K562 (cell line): ENCODE measurements around the gene AHCY. TPM values are rescaled to one million over a fixed set of nuclear protein-coding genes. Genes with fewer than 3 reads are reported as not detected.
A peak's percentile ranks its signal among the peaks of the same experiment; 100 is the strongest.

Experiments used
- ATAC-seq: fragments of 200-7000 bp; cut with Tn5 transposase; 3 replicates; pipeline ENCODE4 v1.9.1; 2020; ENCODE audit warnings: moderate library complexity
- BruUV-seq: library from RNA; stranded (reverse); fragments of 400-500 nt; replicated peaks from 2 replicates; lab custom pipeline; 2021; lab: Mats Ljungman, UMichigan
- CTCF ChIA-PET: fragments of 300-600 bp; formaldehyde crosslinking; extraction: SDS; loops from one replicate; lab custom pipeline; 2021; ENCODE audit warnings: low intra/inter-chr PET ratio; lab: Yijun Ruan, JAX
- POLR2A ChIA-PET: fragments of 300-600, 350-650 bp; sonication (Branson Sonifier 250); formaldehyde crosslinking; extraction: SDS; loops from one replicate; lab custom pipeline; 2021; ENCODE audit warnings: antibody characterized with exemption, inconsistent platforms; lab: Yijun Ruan, JAX
- DNase-seq, 4 experiments: peaks; one replicate each; pipeline versions ENCODE4 v3.0.0 to v3.0.0-alpha.2; 2011 to 2018; ENCODE audit warnings: low spot score in 3 of 4, mixed read lengths in 3 of 4; ENCODE audit errors: extremely low read depth in 1 of 4
- FAIRE-seq: peaks from 2 replicates; lab custom pipeline; 2011; peaks lifted over from hg19 to GRCh38; lab: Jason Lieb, UNC
- H2AFZ ChIP-seq: 2 replicates; pipeline ENCODE4 v1.6.0; 2011; ENCODE audit warnings: low read depth, low read length, control low read depth, inconsistent platforms
- H3K27ac ChIP-seq: fragments of 200-600 bp; 3 replicates; pipeline ENCODE4 v1.8.0; 2011; ENCODE audit warnings: low read depth, mild to moderate bottlenecking, control low read depth, inconsistent platforms, low read length, moderate library complexity, mixed read lengths; ENCODE audit errors: extremely low read depth
- H3K27me3 ChIP-seq, 2 experiments: fragments of 300-600 bp in 1 of 2; 2 replicates in 1 of 2; 3 replicates in 1 of 2; pipeline versions ENCODE4 v1.6.0 to v1.8.0; 2011; ENCODE audit warnings: inconsistent platforms in 2 of 2, low read length in 2 of 2, mild to moderate bottlenecking in 1 of 2, mixed read lengths in 1 of 2, moderate library complexity in 1 of 2; ENCODE audit not compliant: control insufficient read depth in 2 of 2, insufficient read depth in 2 of 2
- H3K36me3 ChIP-seq: fragments of 300-600 bp; 3 replicates; pipeline ENCODE4 v1.8.0; 2011; ENCODE audit warnings: mild to moderate bottlenecking, low read length, inconsistent platforms; ENCODE audit not compliant: control insufficient read depth, insufficient read depth
- H3K4me1 ChIP-seq, 2 experiments: fragments of 200-600 bp in 1 of 2; replicated peaks in 1 of 2; 2 replicates in 1 of 2; 3 replicates in 1 of 2; pipeline versions ENCODE4 v1.5.1 to v1.8.0; 2011; ENCODE audit warnings: inconsistent platforms in 2 of 2, low read length in 2 of 2, mild to moderate bottlenecking in 1 of 2, mixed read lengths in 1 of 2, moderate library complexity in 1 of 2; ENCODE audit not compliant: control insufficient read depth in 2 of 2, insufficient read depth in 2 of 2
- H3K4me2 ChIP-seq: 2 replicates; pipeline ENCODE4 v1.6.1; 2011; ENCODE audit warnings: low read length, control low read depth, inconsistent platforms, mixed read lengths; ENCODE audit not compliant: insufficient read depth
- H3K4me3 ChIP-seq: fragments of 200-600 bp; sonication (generic), shearing (Covaris generic); 2 replicates; pipeline ENCODE4 v1.5.1; 2016; ENCODE audit warnings: control low read depth, inconsistent platforms
- H3K79me2 ChIP-seq: fragments of 200-600 bp; 3 replicates; pipeline ENCODE4 v1.8.0; 2011; ENCODE audit warnings: low read length, inconsistent platforms; ENCODE audit not compliant: control insufficient read depth, insufficient read depth
- H3K9ac ChIP-seq, 2 experiments: 2 replicates each; pipeline versions ENCODE4 v1.6.0 to v1.6.1; 2011; ENCODE audit warnings: low read depth in 2 of 2, low read length in 2 of 2, control low read depth in 1 of 2, inconsistent platforms in 1 of 2, mild to moderate bottlenecking in 1 of 2, mixed read lengths in 1 of 2; ENCODE audit not compliant: insufficient read depth in 1 of 2
- H3K9me1 ChIP-seq: one replicate; pipeline ENCODE4 v1.6.0; 2011; ENCODE audit warnings: inconsistent platforms, mild to moderate bottlenecking, low read length, moderate library complexity; ENCODE audit not compliant: control insufficient read depth, insufficient read depth
- H3K9me3 ChIP-seq: replicated peaks from 2 replicates; pipeline ENCODE4 v1.5.1; 2011; ENCODE audit warnings: low read depth, low read length, inconsistent platforms; ENCODE audit not compliant: control insufficient read depth, insufficient read depth
- H4K20me1 ChIP-seq: replicated peaks from 2 replicates; pipeline ENCODE4 v1.6.1; 2011; ENCODE audit warnings: low read length, inconsistent platforms, mixed read lengths; ENCODE audit not compliant: control insufficient read depth, insufficient read depth
- CBX1 ChIP-seq: sonication (generic); IDR thresholded peaks from 2 replicates; pipeline ENCODE4 v1.6.1; 2016; ENCODE audit warnings: antibody characterized with exemption, low read depth, mild to moderate bottlenecking
- FOXJ2 ChIP-seq: fragments of 200-800 bp; sonication (Bioruptor generic); IDR thresholded peaks from 2 replicates; pipeline ENCODE4 v1.6.1; 2016; ENCODE audit warnings: missing genetic modification characterization, missing compliant biosample characterization
- MTA1 ChIP-seq: fragments of 450-650 bp; IDR thresholded peaks from 2 replicates; pipeline ENCODE4 v1.6.1; 2017; ENCODE audit warnings: borderline replicate concordance
- OTX1 ChIP-seq: fragments of 450-650 bp; formaldehyde crosslinking; IDR thresholded peaks from 2 replicates; pipeline ENCODE4 v1.4.0; 2022; ENCODE audit warnings: mild to moderate bottlenecking
- PHF8 ChIP-seq: fragments of 200-600 bp; sonication (generic); IDR thresholded peaks from 2 replicates; pipeline ENCODE4 v1.6.1; 2012; ENCODE audit warnings: mixed run types, mild to moderate bottlenecking, inconsistent platforms, low read length, moderate library complexity, borderline replicate concordance
- RNF2 ChIP-seq: sonication (generic); IDR thresholded peaks from 2 replicates; pipeline ENCODE4 v1.6.1; 2016
- STAT5A ChIP-seq: IDR thresholded peaks from 2 replicates; pipeline ENCODE4 v1.6.1; 2012; ENCODE audit warnings: low read length, inconsistent platforms, borderline replicate concordance
- ZNF512 ChIP-seq: IDR thresholded peaks from 2 replicates; pipeline ENCODE4 v1.6.1; 2016; ENCODE audit warnings: missing genetic modification characterization, missing compliant biosample characterization
- ZNF695 ChIP-seq: fragments of 450-650 bp; formaldehyde crosslinking; IDR thresholded peaks from 2 replicates; pipeline ENCODE4 v1.4.0; 2020; ENCODE audit warnings: mild to moderate bottlenecking, moderate library complexity
- WGBS: fragments of 100-300 bp; shearing (Covaris generic); methylation state at CpG from one replicate; pipeline ENCODE4 v1.1.6; 2016; ENCODE audit warnings: low coverage, mixed read lengths; ENCODE audit not compliant: insufficient coverage; ENCODE audit errors: missing lambda C conversion rate; 5-methylcytosine and 5-hydroxymethylcytosine counted together
- in situ Hi-C: fragments of 300-500 bp; cut with MboI; formaldehyde crosslinking; loops from 4 replicates; pipeline ENCODE4 v1.15.0; 2018; ENCODE audit warnings: inconsistent platforms, mixed read lengths
- intact Hi-C: fragments of 100-400 bp; cut with micrococcal nuclease; formaldehyde crosslinking; loops from 2 replicates; pipeline ENCODE4 v1.14.2; 2022
- polyA plus RNA-seq, 8 experiments: library from polyadenylated mRNA; depleted of rRNA in 4 of 8; stranded (reverse) in 5 of 8; unstranded in 3 of 8; fragments of >200 nt; fragmentation: Nextera tagmentation in 2 of 8; fragmentation: Illumina TruSeq in 1 of 8; extraction: Ambion mirVana in 2 of 8; extraction: Trizol in 1 of 8; gene quantifications; 2 replicates each; pipeline versions ENCODE4 v1.2.1 to v1.2.3, GENCODE V29; 2011 to 2014; ENCODE audit warnings: inconsistent platforms in 1 of 8, missing spikeins in 1 of 8
- total RNA-seq, 7 experiments: library from RNA; depleted of rRNA in 6 of 7; stranded (reverse); fragments of >200 nt in 6 of 7; fragmentation: Illumina TruSeq in 2 of 7; extraction: Trizol in 2 of 7; gene quantifications; 2 replicates each; pipeline versions ENCODE4 v1.2.1 to v1.2.3, GENCODE V29; 2011 to 2021; ENCODE audit warnings: low replicate concordance in 1 of 7
- TF ChIP-seq, protein P1 (sequence below): conservative IDR thresholded peaks from 2 replicates; pipeline ENCODE4 v1.6.1; 2011; ENCODE audit warnings: low read depth, mild to moderate bottlenecking, low read length; ENCODE audit not compliant: control insufficient read depth

AHCY gene
- total and polyA plus RNA-seq, 9 of the 15 experiments (the other 6 are each of a cell fraction or from before 2014, with no cell fraction given), result 82.5 to 269 (median 190) TPM

DNA sequence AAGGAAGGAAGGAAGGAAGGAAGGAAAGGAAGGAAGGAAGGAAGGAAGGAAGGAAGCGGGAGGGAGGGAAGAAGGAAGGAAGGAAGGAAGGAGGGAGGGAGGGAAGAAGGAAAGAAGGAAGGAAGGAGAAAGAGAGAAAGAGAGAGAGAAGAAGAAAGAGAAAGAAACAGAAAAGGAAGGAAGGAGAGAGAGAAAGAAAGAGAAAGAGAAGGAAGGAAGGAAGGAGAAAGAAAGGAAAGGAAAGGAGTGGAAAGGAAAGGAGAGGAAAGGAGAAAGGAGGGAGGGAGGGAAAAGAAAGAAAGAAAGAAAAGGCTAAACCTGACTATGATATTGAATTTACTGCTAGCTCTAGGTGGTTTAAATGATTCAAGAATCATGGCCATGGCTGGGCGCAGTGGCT is 67.3 kb downstream of the AHCY start:
- H3K4me2 ChIP-seq, result no peak overlapping the region
- no peak overlapping the region for H3K27ac ChIP-seq
- H3K36me3 ChIP-seq, result no peaks in the 10 kb centered on the region
- peaks cover 3 to 6% of the 10 kb centered on the region in 2 experiments; a peak in 3 of 5 replicates for H3K27me3 ChIP-seq
- 0% methylated on average over 1 of the region's 2 CpGs for WGBS
- DNase-seq, result no peak
- H4K20me1 ChIP-seq, result no peaks in the 10 kb centered on the region
- BruUV-seq, result no TSS peak
- H3K9ac ChIP-seq, result no peak overlapping the region
- no peaks in the 10 kb centered on the region for H3K79me2 ChIP-seq
- in situ Hi-C loops, result no loop called here
- no peak for ATAC-seq
- TF ChIP-seq STAT5A, result no peak
- TF ChIP-seq MTA1, result peak; percentile 58; the same call in 1 of the 2 replicates
- TF ChIP-seq FOXJ2 (tag), result no peak
- no peak for TF ChIP-seq CBX1
- TF ChIP-seq, protein P1, sequence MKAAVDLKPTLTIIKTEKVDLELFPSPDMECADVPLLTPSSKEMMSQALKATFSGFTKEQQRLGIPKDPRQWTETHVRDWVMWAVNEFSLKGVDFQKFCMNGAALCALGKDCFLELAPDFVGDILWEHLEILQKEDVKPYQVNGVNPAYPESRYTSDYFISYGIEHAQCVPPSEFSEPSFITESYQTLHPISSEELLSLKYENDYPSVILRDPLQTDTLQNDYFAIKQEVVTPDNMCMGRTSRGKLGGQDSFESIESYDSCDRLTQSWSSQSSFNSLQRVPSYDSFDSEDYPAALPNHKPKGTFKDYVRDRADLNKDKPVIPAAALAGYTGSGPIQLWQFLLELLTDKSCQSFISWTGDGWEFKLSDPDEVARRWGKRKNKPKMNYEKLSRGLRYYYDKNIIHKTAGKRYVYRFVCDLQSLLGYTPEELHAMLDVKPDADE, result no peak
- TF ChIP-seq ZNF695, result no peak
- no peak for TF ChIP-seq PHF8
- peak; percentile 73 for TF ChIP-seq ZNF512
- TF ChIP-seq RNF2, result no peak
- 0 out of 2 replicates have a peak, but pooled peaks have one; percentile 63 for TF ChIP-seq OTX1 (CRISPR knock-in tag)
- TF ChIP-seq, all 486 proteins: peak for 3
- CTCF ChIA-PET, result no interaction called here
- POLR2A ChIA-PET, result no interaction called here
- no peaks in the 10 kb centered on the region for H3K9me3 ChIP-seq
- no peak overlapping the region for H2AFZ ChIP-seq
- FAIRE-seq, result no peak
- no peak overlapping the region for H3K4me3 ChIP-seq
- intact Hi-C loops, result no loop called here
- H3K4me1 ChIP-seq, result no peaks in the 10 kb centered on the region
- H3K9me1 ChIP-seq, result no peaks in the 10 kb centered on the region
